HepG2 (cell line): ENCODE measurements around the gene MCM3AP. TPM values are rescaled to one million over a fixed set of nuclear protein-coding genes. Genes with fewer than 3 reads are reported as not detected.

Experiments
- ATAC-seq: fragments of 200-7000 bp; cut with Tn5 transposase; 3 replicates; pipeline ENCODE4 v1.9.1; 2020; ENCODE audit warnings: mild to moderate bottlenecking, moderate library complexity
- BruUV-seq: library from RNA; stranded (reverse); fragments of 400-500 nt; replicated peaks from 2 replicates; lab custom pipeline; 2021; lab: Mats Ljungman, UMichigan
- CTCF ChIA-PET: fragments of 300-600 bp; formaldehyde crosslinking; extraction: SDS; loops from one replicate; lab custom pipeline; 2021; ENCODE audit warnings: low total read pairs, inconsistent platforms, low intra/inter-chr PET ratio; lab: Yijun Ruan, JAX
- POLR2A ChIA-PET: fragments of 350-600 bp; sonication (Branson Sonifier 250); formaldehyde crosslinking; loops from one replicate; lab custom pipeline; 2020; ENCODE audit warnings: antibody characterized with exemption, inconsistent platforms; lab: Yijun Ruan, JAX
- DNase-seq: peaks from one replicate; pipeline ENCODE4 v3.0.0-alpha.2; 2015; ENCODE audit warnings: low spot score
- FAIRE-seq: peaks from 3 replicates; lab custom pipeline; 2011; peaks lifted over from hg19 to GRCh38; lab: Jason Lieb, UNC
- H2AFZ ChIP-seq: one replicate; pipeline ENCODE4 v1.6.1; 2011; ENCODE audit warnings: low read length, inconsistent platforms
- H3K27ac ChIP-seq: fragments of 300-600 bp; 3 replicates; pipeline ENCODE4 v1.8.0; 2011; ENCODE audit warnings: mixed run types, mild to moderate bottlenecking, mixed read lengths, low read length, inconsistent platforms; ENCODE audit not compliant: insufficient read depth; ENCODE audit errors: extremely low read length
- H3K27me3 ChIP-seq, 2 experiments: fragments of 200-600 bp in 1 of 2; 2 replicates in 1 of 2; 3 replicates in 1 of 2; pipeline versions ENCODE4 v1.6.0 to v1.8.0; 2011; ENCODE audit warnings: low read length in 2 of 2, mild to moderate bottlenecking in 2 of 2, moderate library complexity in 2 of 2, inconsistent platforms in 1 of 2; ENCODE audit not compliant: insufficient read depth in 2 of 2, control insufficient read depth in 1 of 2
- H3K36me3 ChIP-seq, 2 experiments: fragments of 200-600 bp in 1 of 2; replicated peaks in 1 of 2; 2 replicates in 1 of 2; 3 replicates in 1 of 2; pipeline versions ENCODE4 v1.5.1 to v1.8.0; 2011; ENCODE audit warnings: low read length in 2 of 2, inconsistent platforms in 1 of 2; ENCODE audit not compliant: insufficient read depth in 2 of 2, control insufficient read depth in 1 of 2
- H3K4me1 ChIP-seq: 2 replicates; pipeline ENCODE4 v1.5.1; 2012; ENCODE audit warnings: low read length, inconsistent platforms; ENCODE audit not compliant: insufficient read depth
- H3K4me2 ChIP-seq: 2 replicates; pipeline ENCODE4 v1.6.0; 2011; ENCODE audit warnings: low read depth, low read length, inconsistent platforms
- H3K4me3 ChIP-seq, 3 experiments: fragments of 200-600 bp in 1 of 3; sonication (generic), shearing (Covaris generic) in 1 of 3; replicated peaks in 1 of 3; 2 replicates each; pipeline ENCODE4 v1.5.1; 2011 to 2016; ENCODE audit warnings: low read length in 3 of 3, inconsistent platforms in 2 of 3, low read depth in 2 of 3, mild to moderate bottlenecking in 2 of 3, control low read depth in 1 of 3, mixed read lengths in 1 of 3; ENCODE audit not compliant: insufficient read depth in 1 of 3
- H3K79me2 ChIP-seq: one replicate; pipeline ENCODE4 v1.6.1; 2011; ENCODE audit warnings: low read length, inconsistent platforms; ENCODE audit not compliant: insufficient read depth
- H3K9ac ChIP-seq: 2 replicates; pipeline ENCODE4 v1.6.0; 2011; ENCODE audit warnings: mild to moderate bottlenecking, low read depth, low read length, inconsistent platforms; ENCODE audit not compliant: insufficient read depth
- H3K9me3 ChIP-seq: 2 replicates; pipeline ENCODE4 v1.5.1; 2012; ENCODE audit warnings: mild to moderate bottlenecking, low read length
- H4K20me1 ChIP-seq: 2 replicates; pipeline ENCODE4 v1.6.0; 2011; ENCODE audit warnings: inconsistent platforms, mild to moderate bottlenecking, low read length, moderate library complexity; ENCODE audit not compliant: insufficient read depth
- ARNT2 ChIP-seq: sonication (generic); formaldehyde crosslinking; IDR thresholded peaks from 2 replicates; pipeline ENCODE4 v1.8.0; 2022; ENCODE audit warnings: mild to moderate bottlenecking, low read depth, missing genetic modification reagents, moderate library complexity
- CBFB ChIP-seq: sonication (generic); formaldehyde crosslinking; IDR thresholded peaks from 2 replicates; pipeline ENCODE4 v1.4.0; 2020; ENCODE audit warnings: missing genetic modification reagents
- CEBPB ChIP-seq: IDR thresholded peaks from 2 replicates; pipeline ENCODE4 v1.6.1; 2011; ENCODE audit warnings: low read depth, low read length, improper control_type of control experiment, borderline replicate concordance
- DR1 ChIP-seq: sonication (generic); formaldehyde crosslinking; IDR thresholded peaks from 2 replicates; pipeline ENCODE4 v1.8.0; 2021; ENCODE audit warnings: mild to moderate bottlenecking, missing genetic modification reagents, inconsistent platforms
- ERF ChIP-seq: IDR thresholded peaks from 2 replicates; pipeline ENCODE4 v1.6.1; 2018; ENCODE audit warnings: missing biosample characterization, missing genetic modification reagents
- GABPA ChIP-seq, 2 experiments: IDR thresholded peaks; 2 replicates each; pipeline ENCODE4 v1.6.1; 2011 to 2016; ENCODE audit warnings: low read depth in 2 of 2, low read length in 1 of 2, missing biosample characterization in 1 of 2, missing genetic modification characterization in 1 of 2
- HOXA9 ChIP-seq: sonication (generic); formaldehyde crosslinking; IDR thresholded peaks from 2 replicates; pipeline ENCODE4 v1.8.1; 2022; ENCODE audit warnings: missing genetic modification reagents, mild to moderate bottlenecking, moderate library complexity, borderline replicate concordance
- KDM5B ChIP-seq: sonication (generic); formaldehyde crosslinking; IDR thresholded peaks from 2 replicates; pipeline ENCODE4 v1.4.0; 2020; ENCODE audit warnings: missing genetic modification reagents, mild to moderate bottlenecking, borderline replicate concordance
- MED8 ChIP-seq: sonication (generic); formaldehyde crosslinking; IDR thresholded peaks from 2 replicates; pipeline ENCODE4 v1.8.1; 2023; ENCODE audit warnings: mild to moderate bottlenecking, missing genetic modification reagents; ENCODE audit not compliant: insufficient replicate concordance
- REXO4 ChIP-seq: sonication (generic); formaldehyde crosslinking; IDR thresholded peaks from 2 replicates; pipeline ENCODE4 v1.8.0; 2022; ENCODE audit warnings: missing genetic modification reagents, mild to moderate bottlenecking, borderline replicate concordance
- SMAD1 ChIP-seq: sonication (generic); formaldehyde crosslinking; IDR thresholded peaks from 2 replicates; pipeline ENCODE4 v1.4.0; 2020; ENCODE audit warnings: missing genetic modification reagents, low read depth, mild to moderate bottlenecking, borderline replicate concordance
- SNAPC2 ChIP-seq: sonication (generic); formaldehyde crosslinking; IDR thresholded peaks from 2 replicates; pipeline ENCODE4 v1.8.1; 2022; ENCODE audit warnings: mild to moderate bottlenecking, missing genetic modification reagents
- ZNF337 ChIP-seq: sonication (generic); formaldehyde crosslinking; IDR thresholded peaks from 2 replicates; pipeline ENCODE4 v1.5.1; 2020; ENCODE audit warnings: missing genetic modification reagents, low read depth, mild to moderate bottlenecking, borderline replicate concordance
- ZNF350 ChIP-seq: sonication (generic); formaldehyde crosslinking; IDR thresholded peaks from 2 replicates; pipeline ENCODE4 v1.4.0; 2020; ENCODE audit warnings: mild to moderate bottlenecking, low read depth, missing genetic modification reagents, borderline replicate concordance
- ZNF616 ChIP-seq: sonication (generic); formaldehyde crosslinking; IDR thresholded peaks from 2 replicates; pipeline ENCODE4 v1.5.0; 2020; ENCODE audit warnings: low read depth, mild to moderate bottlenecking, missing genetic modification reagents
- ZNF724P ChIP-seq: sonication (generic); formaldehyde crosslinking; IDR thresholded peaks from 2 replicates; pipeline ENCODE4 v1.8.0; 2022; ENCODE audit warnings: missing genetic modification reagents, borderline replicate concordance
- ZNF75D ChIP-seq: sonication (generic); formaldehyde crosslinking; IDR thresholded peaks from 2 replicates; pipeline ENCODE4 v1.8.1; 2023; ENCODE audit warnings: missing genetic modification reagents, mild to moderate bottlenecking, borderline replicate concordance
- ZNF768 ChIP-seq: sonication (generic); formaldehyde crosslinking; IDR thresholded peaks from 2 replicates; pipeline ENCODE4 v1.4.0; 2020; ENCODE audit warnings: missing genetic modification reagents
- WGBS: methylation state at CpG from one replicate; pipeline ENCODE4 v1.1.6; 2017; ENCODE audit warnings: low lambda C conversion rate; 5-methylcytosine and 5-hydroxymethylcytosine counted together
- in situ Hi-C: cut with HindIII; loops from 2 replicates; pipeline ENCODE4 v1.10.0; 2017; ENCODE audit warnings: low pct_unique_long_range_greater_than_20kb; ENCODE audit not compliant: extremely low pct_ligation_motif_present
- intact Hi-C: fragments of 100-400 bp; cut with micrococcal nuclease; formaldehyde crosslinking; loops from one replicate; pipeline ENCODE4 v1.10.0; 2022; ENCODE audit not compliant: unreplicated experiment
- polyA plus RNA-seq, 8 experiments: library from polyadenylated mRNA; depleted of rRNA in 3 of 8; stranded (reverse) in 7 of 8; unstranded in 1 of 8; fragments of >200 nt; fragmentation: Illumina TruSeq in 4 of 8; extraction: Trizol in 4 of 8; gene quantifications; 2 replicates each; pipeline versions ENCODE4 v1.2.1 to v1.2.3, GENCODE V29; 2011 to 2016; ENCODE audit warnings: low read depth in 4 of 8, missing spikeins in 1 of 8, mixed read lengths in 1 of 8; ENCODE audit not compliant: insufficient read depth in 1 of 8
- total RNA-seq, 5 experiments: library from RNA; depleted of rRNA; stranded (reverse); fragments of >200 nt; fragmentation: Illumina TruSeq; extraction: Trizol; gene quantifications; 2 replicates each; pipeline ENCODE4 v1.2.3, GENCODE V29; 2016; ENCODE audit warnings: low read depth in 1 of 5
- TF ChIP-seq, protein P1 (sequence below): sonication (generic); formaldehyde crosslinking; IDR thresholded peaks from 2 replicates; pipeline ENCODE4 v1.4.0; 2020; ENCODE audit warnings: mild to moderate bottlenecking, missing genetic modification reagents
- TF ChIP-seq, protein P2 (sequence below): sonication (generic); formaldehyde crosslinking; IDR thresholded peaks from 2 replicates; pipeline ENCODE4 v1.4.0; 2020; ENCODE audit warnings: mild to moderate bottlenecking, missing genetic modification reagents
- TF ChIP-seq, protein P3 (sequence below): sonication (generic); formaldehyde crosslinking; IDR thresholded peaks from 2 replicates; pipeline ENCODE4 v1.8.1; 2023; ENCODE audit warnings: missing genetic modification reagents, inconsistent platforms, borderline replicate concordance

Gene MCM3AP
- total and polyA plus RNA-seq, 2 of the 13 experiments (the other 11 are each of a cell fraction or from before 2014, with no cell fraction given): 27.0 to 54.7 TPM

DNA sequence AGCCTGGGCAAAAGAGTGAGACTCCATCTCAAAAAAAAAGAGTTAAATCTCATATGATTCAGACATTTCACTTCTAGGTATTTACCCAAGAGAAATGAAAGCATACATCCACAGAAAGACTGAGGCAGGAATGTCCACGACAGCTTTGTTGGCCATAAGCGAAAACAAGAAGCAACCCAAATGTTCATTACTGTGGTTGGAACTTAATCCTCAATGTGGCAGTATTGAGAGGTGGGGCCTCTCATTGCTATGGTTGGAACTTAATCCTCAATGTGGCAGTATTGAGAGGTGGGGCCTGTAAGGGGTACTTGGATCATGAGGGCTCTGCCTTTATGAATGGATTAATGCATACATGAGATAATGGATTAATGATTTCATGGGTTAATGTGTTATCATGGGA, 23.0 kb upstream of the MCM3AP start (continued):
- TF ChIP-seq, protein P1, sequence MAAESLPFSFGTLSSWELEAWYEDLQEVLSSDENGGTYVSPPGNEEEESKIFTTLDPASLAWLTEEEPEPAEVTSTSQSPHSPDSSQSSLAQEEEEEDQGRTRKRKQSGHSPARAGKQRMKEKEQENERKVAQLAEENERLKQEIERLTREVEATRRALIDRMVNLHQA (CRISPR knock-in tag): no peak
- no peak for TF ChIP-seq ERF (CRISPR knock-in tag)
- TF ChIP-seq HOXA9: no peak
- no peak for TF ChIP-seq CEBPB
- no peak for TF ChIP-seq MED8 (CRISPR knock-in tag)
- TF ChIP-seq, all 625 proteins: peak for 0

DNA sequence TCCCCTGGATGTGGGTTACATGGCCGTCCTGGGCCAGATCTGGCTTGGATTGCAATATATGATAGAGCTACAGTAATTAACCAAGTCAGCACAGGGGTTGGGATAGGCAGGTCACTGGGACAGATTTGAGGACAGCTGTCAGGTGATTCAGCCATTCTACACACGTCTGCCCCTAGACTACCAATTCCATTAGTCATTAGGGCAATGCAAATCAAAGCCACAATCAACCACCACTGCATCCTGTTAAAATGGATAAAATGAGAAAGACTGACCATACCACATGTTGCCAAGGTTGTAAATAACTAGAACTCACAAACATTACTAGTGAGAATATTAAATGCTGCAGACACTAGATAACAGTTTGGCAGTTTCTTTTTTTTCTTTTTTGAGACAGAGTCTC, 22.2 kb upstream of the MCM3AP start:
- no peaks in the 10 kb centered on the region for H3K9me3 ChIP-seq
- BruUV-seq: no TSS peak
- intact Hi-C loops: no loop called here
- 100% methylated on average over 2 of the region's 2 CpGs for WGBS
- H2AFZ ChIP-seq: no peak overlapping the region
- no peak for DNase-seq
- H3K79me2 ChIP-seq: no peaks in the 10 kb centered on the region
- no peaks in the 10 kb centered on the region for H3K27me3 ChIP-seq
- in situ Hi-C loops: no loop called here
- ChIA-PET POLR2A (interaction anchor here (0.5 kb wide), 1 partner anchor 11 kb away, joined by 3 read pairs; no protein-coding TSS in a partner anchor), CTCF (no interaction called here)
- no peak overlapping the region for H3K4me2 ChIP-seq
- FAIRE-seq: no peak
- H3K27ac ChIP-seq: no peak overlapping the region
- no peaks in the 10 kb centered on the region for H3K4me1 ChIP-seq
- ATAC-seq: no peak
- no peak overlapping the region for H3K4me3 ChIP-seq
- H4K20me1 ChIP-seq: no peaks in the 10 kb centered on the region
- no peak overlapping the region for H3K9ac ChIP-seq
- H3K36me3 ChIP-seq: peaks cover 0 to 10% of the 10 kb centered on the region in 2 experiments; a peak in 2 of 5 replicates
- TF ChIP-seq ZNF337 (CRISPR knock-in tag) (no peak), REXO4 (no peak), ZNF768 (CRISPR knock-in tag) (no peak), ZNF350 (CRISPR knock-in tag) (no peak), DR1 (CRISPR knock-in tag) (no peak), SMAD1 (no peak), ARNT2 (CRISPR knock-in tag) (no peak), ZNF616 (CRISPR knock-in tag) (no peak), ZNF724P (CRISPR knock-in tag) (no peak), CBFB (CRISPR knock-in tag) (no peak), GABPA (IDR thresholded peaks at IDR 0.05; ENCODE audit: low read depth, low read length) (no peak), GABPA (CRISPR knock-in tag; IDR thresholded peaks at IDR 0.05; ENCODE audit: low read depth) (no peak), KDM5B (CRISPR knock-in tag) (no peak), SNAPC2 (no peak), ZNF75D (CRISPR knock-in tag) (no peak)
- TF ChIP-seq, protein P2, sequence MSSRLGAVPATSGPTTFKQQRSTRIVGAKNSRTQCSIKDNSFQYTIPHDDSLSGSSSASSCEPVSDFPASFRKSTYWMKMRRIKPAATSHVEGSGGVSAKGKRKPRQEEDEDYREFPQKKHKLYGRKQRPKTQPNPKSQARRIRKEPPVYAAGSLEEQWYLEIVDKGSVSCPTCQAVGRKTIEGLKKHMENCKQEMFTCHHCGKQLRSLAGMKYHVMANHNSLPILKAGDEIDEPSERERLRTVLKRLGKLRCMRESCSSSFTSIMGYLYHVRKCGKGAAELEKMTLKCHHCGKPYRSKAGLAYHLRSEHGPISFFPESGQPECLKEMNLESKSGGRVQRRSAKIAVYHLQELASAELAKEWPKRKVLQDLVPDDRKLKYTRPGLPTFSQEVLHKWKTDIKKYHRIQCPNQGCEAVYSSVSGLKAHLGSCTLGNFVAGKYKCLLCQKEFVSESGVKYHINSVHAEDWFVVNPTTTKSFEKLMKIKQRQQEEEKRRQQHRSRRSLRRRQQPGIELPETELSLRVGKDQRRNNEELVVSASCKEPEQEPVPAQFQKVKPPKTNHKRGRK: no peak
- TF ChIP-seq, protein P3, sequence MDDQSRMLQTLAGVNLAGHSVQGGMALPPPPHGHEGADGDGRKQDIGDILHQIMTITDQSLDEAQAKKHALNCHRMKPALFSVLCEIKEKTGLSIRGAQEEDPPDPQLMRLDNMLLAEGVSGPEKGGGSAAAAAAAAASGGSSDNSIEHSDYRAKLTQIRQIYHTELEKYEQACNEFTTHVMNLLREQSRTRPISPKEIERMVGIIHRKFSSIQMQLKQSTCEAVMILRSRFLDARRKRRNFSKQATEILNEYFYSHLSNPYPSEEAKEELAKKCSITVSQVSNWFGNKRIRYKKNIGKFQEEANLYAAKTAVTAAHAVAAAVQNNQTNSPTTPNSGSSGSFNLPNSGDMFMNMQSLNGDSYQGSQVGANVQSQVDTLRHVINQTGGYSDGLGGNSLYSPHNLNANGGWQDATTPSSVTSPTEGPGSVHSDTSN: no peak
